ENCODE results near the gene CEACAM3.
"Not testable (repeated sequence)": the region's sequence is repeated elsewhere in the genome, so short reads cannot be mapped to it uniquely, and the experiment has no call there.

CEACAM3 gene

DNA sequence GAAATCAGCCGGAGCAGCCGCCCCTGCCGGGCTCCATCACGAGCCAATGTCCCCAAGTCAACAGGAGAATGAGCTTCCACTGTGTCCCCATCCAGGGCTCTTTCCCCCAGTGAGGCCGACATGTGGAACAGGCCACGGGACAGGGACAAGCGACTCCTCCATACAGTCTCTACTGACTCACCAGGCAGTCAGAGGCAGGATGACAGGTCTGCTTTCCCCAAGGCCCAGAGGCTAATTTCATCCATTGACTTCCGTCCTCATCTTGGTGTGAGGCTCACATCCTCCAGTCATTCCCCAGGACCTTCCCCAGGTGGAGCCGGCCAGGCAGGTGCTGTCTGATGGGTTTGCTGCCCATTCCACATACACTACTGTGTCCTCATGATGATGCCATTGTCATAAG, 37.5 kb upstream of the CEACAM3 start:
- no peak overlapping the region for H3K27ac ChIP-seq
- TF ChIP-seq, protein P1, sequence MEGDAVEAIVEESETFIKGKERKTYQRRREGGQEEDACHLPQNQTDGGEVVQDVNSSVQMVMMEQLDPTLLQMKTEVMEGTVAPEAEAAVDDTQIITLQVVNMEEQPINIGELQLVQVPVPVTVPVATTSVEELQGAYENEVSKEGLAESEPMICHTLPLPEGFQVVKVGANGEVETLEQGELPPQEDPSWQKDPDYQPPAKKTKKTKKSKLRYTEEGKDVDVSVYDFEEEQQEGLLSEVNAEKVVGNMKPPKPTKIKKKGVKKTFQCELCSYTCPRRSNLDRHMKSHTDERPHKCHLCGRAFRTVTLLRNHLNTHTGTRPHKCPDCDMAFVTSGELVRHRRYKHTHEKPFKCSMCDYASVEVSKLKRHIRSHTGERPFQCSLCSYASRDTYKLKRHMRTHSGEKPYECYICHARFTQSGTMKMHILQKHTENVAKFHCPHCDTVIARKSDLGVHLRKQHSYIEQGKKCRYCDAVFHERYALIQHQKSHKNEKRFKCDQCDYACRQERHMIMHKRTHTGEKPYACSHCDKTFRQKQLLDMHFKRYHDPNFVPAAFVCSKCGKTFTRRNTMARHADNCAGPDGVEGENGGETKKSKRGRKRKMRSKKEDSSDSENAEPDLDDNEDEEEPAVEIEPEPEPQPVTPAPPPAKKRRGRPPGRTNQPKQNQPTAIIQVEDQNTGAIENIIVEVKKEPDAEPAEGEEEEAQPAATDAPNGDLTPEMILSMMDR (conservative IDR thresholded peaks at IDR 0.05), result no peak

DNA sequence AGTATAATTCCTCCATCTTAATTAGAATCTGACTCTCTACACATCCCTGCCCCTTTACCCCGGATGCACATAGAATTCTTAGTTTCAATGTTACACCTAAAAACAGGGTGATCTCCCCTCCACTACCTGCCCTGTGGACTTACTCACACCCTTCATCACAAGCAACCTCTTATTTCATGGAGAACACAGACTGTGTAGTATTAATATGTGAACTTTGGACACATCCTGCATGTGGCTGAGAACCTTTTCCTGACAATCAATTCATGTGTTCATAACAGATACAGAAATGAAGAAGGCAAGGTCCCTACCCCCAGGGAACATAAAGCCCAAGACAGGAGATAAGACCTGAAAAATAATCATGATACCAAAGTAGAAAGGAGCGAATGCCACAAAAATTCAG, 29.3 kb upstream of the CEACAM3 start:
- TF ChIP-seq, protein P1 (conservative IDR thresholded peaks at IDR 0.05), result no peak

DNA sequence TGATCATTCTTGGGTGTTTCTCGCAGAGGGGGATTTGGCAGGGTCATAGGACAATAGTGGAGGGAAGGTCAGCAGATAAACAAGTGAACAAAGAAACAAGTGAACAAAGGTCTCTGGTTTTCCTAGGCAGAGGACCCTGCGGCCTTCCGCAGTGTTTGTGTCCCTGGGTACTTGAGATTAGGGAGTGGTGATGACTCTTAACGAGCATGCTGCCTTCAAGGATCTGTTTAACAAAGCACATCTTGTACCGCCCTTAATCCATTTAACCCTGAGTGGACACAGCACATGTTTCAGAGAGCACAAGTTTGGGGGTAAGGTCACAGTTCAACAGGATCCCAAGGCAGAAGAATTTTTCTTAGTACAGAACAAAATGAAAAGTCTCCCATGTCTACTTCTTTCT, 28.3 kb upstream of the CEACAM3 start:
- not testable (repeated sequence) for H3K27ac ChIP-seq

More for the DNA sequence above, 29.3 kb upstream of the CEACAM3 start:
- no peak overlapping the region for H3K27ac ChIP-seq

DNA sequence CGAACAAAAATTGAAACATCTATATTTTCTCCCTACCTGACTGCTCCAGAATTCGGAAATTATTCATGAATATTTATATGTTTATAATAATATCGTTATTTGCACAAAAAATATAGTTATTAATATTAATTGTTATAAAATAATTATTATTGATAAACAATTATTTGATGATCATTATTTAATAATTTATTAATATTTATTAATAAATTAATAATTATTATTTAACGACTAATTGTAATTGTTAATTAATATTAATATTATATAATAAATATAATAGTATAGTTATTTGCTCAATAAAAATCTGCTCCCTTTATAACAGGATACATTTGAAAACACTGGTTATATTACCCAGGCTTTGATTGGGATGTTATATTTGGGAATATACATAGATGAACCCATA, 26.8 kb upstream of the CEACAM3 start:
- TF ChIP-seq, protein P1 (conservative IDR thresholded peaks at IDR 0.05), result no peak
- no peak overlapping the region for H3K27ac ChIP-seq

DNA sequence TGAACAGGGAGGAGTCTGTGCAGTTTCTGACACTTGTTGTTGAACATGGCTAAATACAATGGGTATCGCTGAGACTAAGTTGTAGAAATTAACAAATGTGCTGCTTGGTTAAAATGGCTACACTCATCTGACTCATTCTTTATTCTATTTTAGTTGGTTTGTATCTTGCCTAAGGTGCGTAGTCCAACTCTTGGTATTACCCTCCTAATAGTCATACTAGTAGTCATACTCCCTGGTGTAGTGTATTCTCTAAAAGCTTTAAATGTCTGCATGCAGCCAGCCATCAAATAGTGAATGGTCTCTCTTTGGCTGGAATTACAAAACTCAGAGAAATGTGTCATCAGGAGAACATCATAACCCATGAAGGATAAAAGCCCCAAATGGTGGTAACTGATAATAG, 25.0 kb upstream of the CEACAM3 start:
- TF ChIP-seq, protein P1 (conservative IDR thresholded peaks at IDR 0.05), result no peak
- no peak overlapping the region for H3K27ac ChIP-seq

DNA sequence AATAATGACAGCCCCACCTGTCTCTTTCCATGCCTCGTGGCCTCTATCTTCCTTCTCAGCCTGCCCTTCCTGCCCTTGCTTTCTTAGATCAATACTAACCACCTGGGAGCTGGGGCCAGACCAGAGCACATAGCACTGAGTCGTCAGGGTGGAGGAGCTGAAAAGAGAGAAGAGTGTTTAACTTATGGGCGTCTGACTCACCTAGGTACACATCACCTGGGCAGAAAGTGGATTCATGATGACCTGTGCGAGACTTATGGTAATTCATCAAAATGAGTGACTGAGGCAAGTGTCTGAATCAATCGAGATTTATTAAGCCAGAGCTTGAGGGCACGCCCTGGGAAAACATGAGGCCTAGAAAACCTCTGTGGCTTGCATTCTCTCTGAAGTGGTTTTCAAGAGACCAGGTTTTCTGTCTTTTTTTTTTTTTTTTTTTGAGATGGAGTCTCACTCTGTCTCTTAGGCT, 21.8 kb upstream of the CEACAM3 start:
- no peak overlapping the region for H3K27ac ChIP-seq
- TF ChIP-seq, protein P1 (conservative IDR thresholded peaks at IDR 0.05), result no peak

DNA sequence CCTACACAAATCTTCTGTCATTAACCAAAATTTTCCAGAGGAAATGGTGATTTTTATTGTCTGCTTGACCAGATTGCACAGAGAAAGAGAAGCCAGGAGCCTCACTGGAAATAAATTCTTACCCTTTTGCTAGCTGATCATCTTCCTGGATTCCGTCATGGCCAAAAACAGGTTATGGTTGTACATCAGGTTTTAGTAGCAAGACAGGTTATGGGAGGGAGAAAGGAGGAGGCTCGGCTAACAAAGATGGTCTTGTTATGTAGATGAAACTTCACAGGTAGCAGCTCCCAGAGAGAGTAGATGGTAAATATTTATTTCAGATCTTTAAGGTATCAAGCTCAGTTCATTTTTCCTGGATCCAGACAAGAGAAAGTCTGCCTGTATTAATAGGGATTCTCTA, 19.7 kb upstream of the CEACAM3 start:
- H3K27ac ChIP-seq, result peak overlapping the region; percentile 56
- TF ChIP-seq, protein P1 (conservative IDR thresholded peaks at IDR 0.05), result no peak

DNA sequence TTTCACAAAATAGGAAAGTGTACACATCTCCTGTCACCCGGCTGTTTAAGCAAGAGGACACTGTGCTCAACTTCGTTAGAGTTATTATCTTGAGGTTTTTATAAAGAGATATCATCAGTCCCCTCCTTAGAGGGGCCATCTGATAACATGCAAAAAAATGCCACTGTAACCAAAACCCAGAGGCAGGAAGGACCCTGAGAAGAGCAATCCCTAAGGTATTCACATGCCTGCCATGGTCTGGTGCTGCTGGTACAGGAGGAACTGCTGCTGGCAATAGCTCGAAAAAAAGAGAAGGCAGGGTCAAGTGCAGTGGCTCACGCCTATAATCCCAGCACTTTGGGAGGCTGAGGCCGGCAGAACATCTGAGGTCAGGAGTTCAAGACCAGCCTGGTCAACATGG, 12.8 kb upstream of the CEACAM3 start:
- no peak overlapping the region for H3K27ac ChIP-seq
- TF ChIP-seq, protein P1 (conservative IDR thresholded peaks at IDR 0.05), result no peak

All from VCaP (cell line).